HFFc6 (cell line): ENCODE measurements around the gene CEP192. TPM values are rescaled to one million over a fixed set of nuclear protein-coding genes. Genes with fewer than 3 reads are reported as not detected.
A peak's percentile ranks its signal among the peaks of the same experiment; 100 is the strongest.

Experiments
- DNase-seq: peaks from one replicate; pipeline ENCODE4 v3.0.0-alpha.2; 2018
- H3K27ac Mint-ChIP-seq: 2 replicates; pipeline ENCODE4 v1.8.0; 2020; ENCODE audit warnings: mild to moderate bottlenecking, mixed read lengths
- H3K27me3 Mint-ChIP-seq: 2 replicates; pipeline ENCODE4 v1.8.0; 2021; ENCODE audit warnings: mild to moderate bottlenecking, moderate library complexity, mixed read lengths; ENCODE audit not compliant: insufficient read depth
- H3K36me3 Mint-ChIP-seq: 2 replicates; pipeline ENCODE4 v1.8.0; 2021; ENCODE audit warnings: low read depth, mixed read lengths
- H3K4me1 Mint-ChIP-seq: 2 replicates; pipeline ENCODE4 v1.8.0; 2020; ENCODE audit warnings: low read depth, mixed read lengths
- H3K4me3 Mint-ChIP-seq: 2 replicates; pipeline ENCODE4 v1.8.0; 2020; ENCODE audit warnings: mild to moderate bottlenecking, moderate library complexity, mixed read lengths
- H3K9me3 Mint-ChIP-seq: 2 replicates; pipeline ENCODE4 v1.8.0; 2020; ENCODE audit warnings: mild to moderate bottlenecking, mixed read lengths
- total RNA-seq, 6 experiments: library from RNA; stranded (reverse); fragmentation: NEBNext Ultra II Directional; extraction: Animal tissue kit (Norgen Biotek cat#: 25700); gene quantifications; 2 replicates in 1 of 6; 3 replicates in 5 of 6; pipeline ENCODE4 v1.2.3, GENCODE V29; 2021
- TF ChIP-seq, protein P1 (sequence below): fragments of 200-600 bp; sonication (generic); IDR thresholded peaks from 2 replicates; pipeline ENCODE4 v1.5.0; 2021; ENCODE audit warnings: antibody characterized with exemption, mild to moderate bottlenecking

Gene CEP192
- total RNA-seq, 6 experiments from 2014 or later, result 15.1 to 21.0 (median 18.4) TPM

- no peaks in the 10 kb centered on the region for H3K9me3 Mint-ChIP-seq
- H3K27me3 Mint-ChIP-seq, result peaks cover 2% of the 10 kb centered on the region; the same call in 1 of the 2 replicates
- TF ChIP-seq, protein P1, sequence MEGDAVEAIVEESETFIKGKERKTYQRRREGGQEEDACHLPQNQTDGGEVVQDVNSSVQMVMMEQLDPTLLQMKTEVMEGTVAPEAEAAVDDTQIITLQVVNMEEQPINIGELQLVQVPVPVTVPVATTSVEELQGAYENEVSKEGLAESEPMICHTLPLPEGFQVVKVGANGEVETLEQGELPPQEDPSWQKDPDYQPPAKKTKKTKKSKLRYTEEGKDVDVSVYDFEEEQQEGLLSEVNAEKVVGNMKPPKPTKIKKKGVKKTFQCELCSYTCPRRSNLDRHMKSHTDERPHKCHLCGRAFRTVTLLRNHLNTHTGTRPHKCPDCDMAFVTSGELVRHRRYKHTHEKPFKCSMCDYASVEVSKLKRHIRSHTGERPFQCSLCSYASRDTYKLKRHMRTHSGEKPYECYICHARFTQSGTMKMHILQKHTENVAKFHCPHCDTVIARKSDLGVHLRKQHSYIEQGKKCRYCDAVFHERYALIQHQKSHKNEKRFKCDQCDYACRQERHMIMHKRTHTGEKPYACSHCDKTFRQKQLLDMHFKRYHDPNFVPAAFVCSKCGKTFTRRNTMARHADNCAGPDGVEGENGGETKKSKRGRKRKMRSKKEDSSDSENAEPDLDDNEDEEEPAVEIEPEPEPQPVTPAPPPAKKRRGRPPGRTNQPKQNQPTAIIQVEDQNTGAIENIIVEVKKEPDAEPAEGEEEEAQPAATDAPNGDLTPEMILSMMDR, result no peak
- peaks cover 55% of the 10 kb centered on the region for H3K36me3 Mint-ChIP-seq
- no peak overlapping the region for H3K4me3 Mint-ChIP-seq
- no peak for DNase-seq
- H3K4me1 Mint-ChIP-seq, result peaks cover 8% of the 10 kb centered on the region
- no peak overlapping the region for H3K27ac Mint-ChIP-seq
Observed at GRCh38 chr18:13051159-13051558, 60.0 kb downstream of the CEP192 start.

- no peak overlapping the region for H3K4me3 Mint-ChIP-seq
- H3K27me3 Mint-ChIP-seq, result peaks cover 2% of the 10 kb centered on the region; the same call in 1 of the 2 replicates
- peak overlapping the region; percentile 24; the same call in 1 of the 2 replicates for H3K27ac Mint-ChIP-seq
- DNase-seq, result no peak
- no peaks in the 10 kb centered on the region for H3K9me3 Mint-ChIP-seq
- TF ChIP-seq, protein P1, result no peak
- H3K4me1 Mint-ChIP-seq, result peaks cover 8% of the 10 kb centered on the region
- peaks cover 54% of the 10 kb centered on the region for H3K36me3 Mint-ChIP-seq
Observed at GRCh38 chr18:13051950-13052349, 60.8 kb downstream of the CEP192 start.

DNA sequence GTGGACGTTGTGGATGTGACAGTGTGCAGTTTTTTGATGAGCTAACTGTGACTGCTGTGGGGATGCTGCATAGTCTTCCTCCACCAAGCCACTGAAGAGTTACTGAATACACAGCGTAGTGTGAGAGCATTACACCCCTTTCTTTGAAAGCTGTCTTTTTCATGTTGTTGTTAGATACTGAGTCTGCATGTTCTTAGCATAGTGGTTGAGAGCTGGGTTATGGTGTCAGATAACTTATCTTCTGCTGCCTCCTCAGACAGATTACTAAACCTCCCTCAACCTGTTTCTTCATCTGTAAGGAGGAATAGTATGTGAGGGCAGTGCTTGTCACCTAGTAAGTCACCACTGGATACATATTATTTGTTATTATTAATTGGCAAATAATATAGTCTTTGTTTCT lies 63.2 kb downstream of the CEP192 start:
- DNase-seq, result no peak
- TF ChIP-seq, protein P1, result no peak
- Mint-ChIP-seq H3K4me3 (no peak overlapping the region), H3K9me3 (no peaks in the 10 kb centered on the region), H3K4me1 (peaks cover 8% of the 10 kb centered on the region), H3K27ac (no peak overlapping the region), H3K27me3 (peaks cover 4% of the 10 kb centered on the region; the same call in 1 of the 2 replicates), H3K36me3 (peaks cover 40% of the 10 kb centered on the region)

GRCh38 chr18:13061630-13062189 lies 70.5 kb downstream of the CEP192 start:
- peaks cover 4% of the 10 kb centered on the region for H3K9me3 Mint-ChIP-seq
- H3K4me3 Mint-ChIP-seq, result no peak overlapping the region
- no peak for DNase-seq
- TF ChIP-seq, protein P1, result no peak
- no peaks in the 10 kb centered on the region for H3K4me1 Mint-ChIP-seq
- peaks cover 1% of the 10 kb centered on the region; the same call in 1 of the 2 replicates for H3K27me3 Mint-ChIP-seq
- H3K27ac Mint-ChIP-seq, result no peak overlapping the region
- peaks cover 33% of the 10 kb centered on the region for H3K36me3 Mint-ChIP-seq

DNA sequence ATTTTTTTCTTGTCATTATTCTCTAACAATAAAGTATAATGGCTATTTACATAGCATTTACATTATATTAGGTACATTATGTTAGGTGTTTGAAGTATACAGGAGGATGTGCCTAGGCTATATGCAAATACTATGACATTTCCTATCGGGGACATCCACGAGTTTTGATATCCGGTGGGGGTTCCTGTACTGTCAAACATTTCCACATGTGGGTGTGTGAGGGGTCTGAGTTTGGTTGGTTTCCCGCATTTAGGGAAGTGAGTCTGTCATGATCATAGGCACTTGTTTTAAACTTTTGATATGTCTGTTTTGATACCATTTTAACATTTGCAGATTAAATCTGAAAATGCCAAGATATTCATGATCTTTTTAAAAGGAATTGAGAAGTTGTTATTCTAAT lies 76.0 kb downstream of the CEP192 start:
- no peak for DNase-seq
- Mint-ChIP-seq H3K27ac (no peak overlapping the region), H3K36me3 (peaks cover 54% of the 10 kb centered on the region), H3K9me3 (peaks cover 4% of the 10 kb centered on the region), H3K4me1 (peaks cover 5% of the 10 kb centered on the region; the same call in 1 of the 2 replicates), H3K27me3 (no peaks in the 10 kb centered on the region; the same call in 1 of the 2 replicates), H3K4me3 (no peak overlapping the region)
- TF ChIP-seq, protein P1, result no peak
